ENCODE results near the gene FDX2. TPM values are rescaled to one million over a fixed set of nuclear protein-coding genes. Genes with fewer than 3 reads are reported as not detected.

The FDX2 gene
- total and polyA plus RNA-seq, 2 experiments from 2014 or later: 24.9 to 49.3 TPM

DNA sequence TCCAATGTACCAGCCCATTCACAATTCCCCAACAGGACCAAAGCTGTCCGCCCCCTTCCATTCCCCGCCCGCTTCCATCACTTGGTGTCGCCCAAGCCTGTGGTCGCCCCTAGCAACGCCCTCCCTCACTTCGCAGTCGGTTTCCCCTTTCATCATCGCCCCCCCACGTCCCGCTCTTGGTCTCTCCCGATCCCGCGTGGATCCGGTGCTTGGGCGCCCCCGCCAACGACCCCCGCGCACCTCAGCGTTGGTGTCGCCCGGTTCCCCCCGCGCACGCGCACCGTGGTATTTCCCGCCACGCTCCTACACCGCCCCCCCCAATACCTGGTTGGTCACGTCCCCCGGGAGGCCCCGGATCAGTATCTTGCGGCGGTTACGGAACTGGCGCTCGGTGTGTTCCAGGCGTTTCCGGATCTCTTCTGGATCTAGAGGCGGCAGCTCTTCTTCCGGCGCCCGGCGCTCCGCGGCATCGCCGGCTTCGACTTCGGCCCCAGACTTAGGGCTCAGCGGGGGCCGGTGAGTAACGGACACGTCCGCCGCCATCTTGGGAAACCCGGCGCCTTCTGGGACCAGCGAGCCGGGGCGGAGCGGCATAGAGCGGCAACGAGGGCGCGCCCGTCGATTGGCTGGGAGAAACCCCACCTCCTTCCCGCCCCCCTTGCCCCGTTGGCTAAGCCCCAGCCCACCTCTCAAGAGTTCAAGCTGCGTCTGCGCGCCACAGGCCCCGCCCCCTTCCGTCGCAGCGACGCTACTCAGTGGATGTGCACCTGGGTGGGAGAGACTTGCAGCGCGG is 17.3 kb upstream of the FDX2 start, which contains the start of gene RAVER1:
Gene RAVER1 (minus strand): TSS at position 565 of the 793 bp plus-strand sequence. CDS start 22 bp downstream, at position 543.
- peaks cover 8% of the 10 kb centered on the region for H3K4me1 ChIP-seq (ENCODE audit: insufficient read depth)
- peak within 1 kb of the TSS; percentile 80 for H3K4me3 ChIP-seq
- under 1% methylated on average over 51 of the region's 82 CpGs for WGBS (ENCODE audit: low lambda C conversion rate, missing lambda C conversion rate)
- peak within 1 kb of the TSS; percentile 49 for H2AFZ ChIP-seq
- no peak for TF ChIP-seq EZH2 (IDR thresholded peaks at IDR 0.05; ENCODE audit: borderline replicate concordance)
- TF ChIP-seq EZH2phosphoT487 (IDR thresholded peaks at IDR 0.05; ENCODE audit: low read depth, severe bottlenecking, unreplicated experiment): no peak
- TF ChIP-seq, protein P1, sequence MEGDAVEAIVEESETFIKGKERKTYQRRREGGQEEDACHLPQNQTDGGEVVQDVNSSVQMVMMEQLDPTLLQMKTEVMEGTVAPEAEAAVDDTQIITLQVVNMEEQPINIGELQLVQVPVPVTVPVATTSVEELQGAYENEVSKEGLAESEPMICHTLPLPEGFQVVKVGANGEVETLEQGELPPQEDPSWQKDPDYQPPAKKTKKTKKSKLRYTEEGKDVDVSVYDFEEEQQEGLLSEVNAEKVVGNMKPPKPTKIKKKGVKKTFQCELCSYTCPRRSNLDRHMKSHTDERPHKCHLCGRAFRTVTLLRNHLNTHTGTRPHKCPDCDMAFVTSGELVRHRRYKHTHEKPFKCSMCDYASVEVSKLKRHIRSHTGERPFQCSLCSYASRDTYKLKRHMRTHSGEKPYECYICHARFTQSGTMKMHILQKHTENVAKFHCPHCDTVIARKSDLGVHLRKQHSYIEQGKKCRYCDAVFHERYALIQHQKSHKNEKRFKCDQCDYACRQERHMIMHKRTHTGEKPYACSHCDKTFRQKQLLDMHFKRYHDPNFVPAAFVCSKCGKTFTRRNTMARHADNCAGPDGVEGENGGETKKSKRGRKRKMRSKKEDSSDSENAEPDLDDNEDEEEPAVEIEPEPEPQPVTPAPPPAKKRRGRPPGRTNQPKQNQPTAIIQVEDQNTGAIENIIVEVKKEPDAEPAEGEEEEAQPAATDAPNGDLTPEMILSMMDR (IDR thresholded peaks at IDR 0.05; ENCODE audit: poor library complexity): no peak
- H3K9me2 ChIP-seq (replicated peaks; ENCODE audit: insufficient read depth): no peaks in the 10 kb centered on the region
- no peaks in the 10 kb centered on the region for H3K27me3 ChIP-seq
- peaks cover 37% of the 10 kb centered on the region for H3K79me2 ChIP-seq
- peak within 1 kb of the TSS; percentile 95 for H3K4me2 ChIP-seq
- no peaks in the 10 kb centered on the region for H3K9me3 ChIP-seq (ENCODE audit: low read depth)
- DNase-seq (ENCODE audit: low spot score): peak; percentile 100
- H3K27ac ChIP-seq: peak within 1 kb of the TSS; percentile 93
- peaks cover 22% of the 10 kb centered on the region for H4K20me1 ChIP-seq (ENCODE audit: insufficient read depth, poor library complexity, severe bottlenecking)
- no peaks in the 10 kb centered on the region for H3K36me3 ChIP-seq (replicated peaks; ENCODE audit: insufficient read depth, low read depth)

DNA sequence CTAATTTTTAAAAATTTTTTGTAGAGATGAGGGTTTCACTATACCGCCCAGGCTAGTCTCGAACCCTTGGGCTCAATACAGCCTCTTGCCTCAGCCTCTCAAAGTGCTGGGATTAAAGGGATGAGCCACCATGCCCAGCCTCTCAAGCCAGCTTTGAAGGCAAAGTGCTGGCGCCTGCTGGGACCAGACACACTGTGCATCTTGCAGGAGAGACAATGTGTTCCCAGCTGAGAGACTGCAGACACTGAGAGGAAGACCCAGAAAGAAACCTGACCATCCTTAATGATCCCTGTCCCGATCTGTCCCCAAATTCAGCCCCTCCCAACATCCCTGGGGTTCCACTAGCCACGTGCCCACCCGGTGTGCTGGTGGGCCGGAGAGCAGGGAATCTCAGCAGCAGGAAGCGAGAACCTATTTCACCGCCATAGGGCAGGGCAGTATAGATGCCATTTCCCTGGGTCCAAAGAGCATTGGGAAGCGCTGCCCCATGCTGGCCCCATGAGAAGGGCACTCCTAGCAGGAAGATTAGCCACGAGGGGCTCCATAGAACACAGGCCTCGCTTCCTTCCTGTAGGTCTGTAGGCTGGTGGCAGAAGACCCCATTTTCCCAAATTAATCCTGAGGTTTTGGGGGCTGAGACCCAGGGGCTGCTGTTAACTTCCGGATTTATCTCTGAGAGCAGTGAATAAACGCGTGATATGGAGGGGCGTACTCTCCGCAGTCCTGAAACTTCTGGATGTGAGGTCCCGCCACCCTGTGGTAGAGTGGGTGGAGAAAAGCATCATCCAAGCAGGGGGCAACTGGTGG is 16.5 kb upstream of the FDX2 start:
- WGBS (ENCODE audit: low lambda C conversion rate, missing lambda C conversion rate): 41% methylated on average over 18 of the region's 18 CpGs
- DNase-seq (ENCODE audit: low spot score): peak; percentile 67
- peaks cover 8% of the 10 kb centered on the region for H3K4me1 ChIP-seq (ENCODE audit: insufficient read depth)
- H3K4me2 ChIP-seq: peak overlapping the region; percentile 95
- H3K4me3 ChIP-seq: peak overlapping the region; percentile 80
- H4K20me1 ChIP-seq (ENCODE audit: insufficient read depth, poor library complexity, severe bottlenecking): peaks cover 22% of the 10 kb centered on the region
- peak overlapping the region; percentile 49 for H2AFZ ChIP-seq
- no peaks in the 10 kb centered on the region for H3K9me2 ChIP-seq (replicated peaks; ENCODE audit: insufficient read depth)
- H3K79me2 ChIP-seq: peaks cover 42% of the 10 kb centered on the region
- TF ChIP-seq EZH2 (IDR thresholded peaks at IDR 0.05; ENCODE audit: borderline replicate concordance): no peak
- TF ChIP-seq, protein P1 (IDR thresholded peaks at IDR 0.05; ENCODE audit: poor library complexity): peak; percentile 4
- H3K9me3 ChIP-seq (ENCODE audit: low read depth): no peaks in the 10 kb centered on the region
- peak overlapping the region; percentile 93 for H3K27ac ChIP-seq
- H3K27me3 ChIP-seq: no peaks in the 10 kb centered on the region
- no peaks in the 10 kb centered on the region for H3K36me3 ChIP-seq (replicated peaks; ENCODE audit: insufficient read depth, low read depth)

DNA sequence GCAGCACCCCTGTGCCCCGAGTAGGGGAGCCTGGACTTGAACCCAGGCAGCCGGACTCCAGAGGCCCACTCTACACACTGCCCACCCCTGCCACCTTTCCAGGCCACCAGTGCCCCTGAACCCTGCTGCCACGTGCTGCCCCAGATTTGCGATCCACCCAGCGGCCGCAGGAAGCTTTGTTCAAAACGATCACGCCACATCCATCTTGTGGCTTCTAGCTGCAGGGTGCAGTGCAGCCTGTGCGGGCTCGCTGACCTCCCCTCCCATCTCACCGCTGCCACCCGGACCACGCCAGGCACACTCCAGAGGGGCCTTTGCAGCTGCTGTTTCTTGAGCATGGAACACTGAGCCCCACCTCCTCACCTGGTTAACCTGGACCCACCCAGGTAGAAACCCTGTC is 13.7 kb upstream of the FDX2 start:
- H3K36me3 ChIP-seq (replicated peaks; ENCODE audit: insufficient read depth, low read depth): no peaks in the 10 kb centered on the region
- H3K27ac ChIP-seq: no peak overlapping the region
- no peak overlapping the region for H3K4me2 ChIP-seq
- peaks cover 42% of the 10 kb centered on the region for H3K79me2 ChIP-seq
- H3K9me3 ChIP-seq (ENCODE audit: low read depth): no peaks in the 10 kb centered on the region
- TF ChIP-seq, protein P1 (IDR thresholded peaks at IDR 0.05; ENCODE audit: poor library complexity): no peak
- TF ChIP-seq EZH2 (IDR thresholded peaks at IDR 0.05; ENCODE audit: borderline replicate concordance) (no peak), EZH2phosphoT487 (IDR thresholded peaks at IDR 0.05; ENCODE audit: low read depth, severe bottlenecking, unreplicated experiment) (no peak)
- H4K20me1 ChIP-seq (ENCODE audit: insufficient read depth, poor library complexity, severe bottlenecking): peaks cover 22% of the 10 kb centered on the region
- peaks cover 8% of the 10 kb centered on the region for H3K4me1 ChIP-seq (ENCODE audit: insufficient read depth)
- no peak overlapping the region for H2AFZ ChIP-seq
- WGBS (ENCODE audit: low lambda C conversion rate, missing lambda C conversion rate): 96% methylated on average over 13 of the region's 13 CpGs
- no peaks in the 10 kb centered on the region for H3K27me3 ChIP-seq
- H3K9me2 ChIP-seq (replicated peaks; ENCODE audit: insufficient read depth): no peaks in the 10 kb centered on the region
- no peak for DNase-seq (ENCODE audit: low spot score)
- H3K4me3 ChIP-seq: no peak overlapping the region
